Stomach (tissue), 4 donors: ENCODE results near the gene DNASE1L3.

Experiments used
- EP300 ChIP-seq: sonication (generic); formaldehyde crosslinking; IDR thresholded peaks from one replicate; pipeline ENCODE4 v1.6.1; 2017; ENCODE audit warnings: antibody characterized with exemption
- POLR2A ChIP-seq, 4 donors: fragments of 450-650 bp; IDR thresholded peaks; one replicate each; pipeline ENCODE4 v1.6.1; 2016; ENCODE audit warnings: antibody characterized with exemption in 4 of 4, control low read depth in 2 of 4, mild to moderate bottlenecking in 1 of 4, moderate library complexity in 1 of 4
- POLR2AphosphoS5 ChIP-seq, 3 donors: sonication (generic); formaldehyde crosslinking; IDR thresholded peaks; one replicate each; pipeline ENCODE4 v1.6.1; 2016; ENCODE audit warnings: antibody characterized with exemption in 3 of 3
- TF ChIP-seq, protein P1 (sequence below), 7 experiments: fragments of 450-650 bp in 4 of 7; fragments of 200-600 bp in 3 of 7; sonication (generic) in 3 of 7; IDR thresholded peaks; one replicate each; pipeline ENCODE4 v1.5.1; 2016 to 2019; ENCODE audit warnings: antibody characterized with exemption in 7 of 7, control low read depth in 2 of 7, mild to moderate bottlenecking in 1 of 7

DNA sequence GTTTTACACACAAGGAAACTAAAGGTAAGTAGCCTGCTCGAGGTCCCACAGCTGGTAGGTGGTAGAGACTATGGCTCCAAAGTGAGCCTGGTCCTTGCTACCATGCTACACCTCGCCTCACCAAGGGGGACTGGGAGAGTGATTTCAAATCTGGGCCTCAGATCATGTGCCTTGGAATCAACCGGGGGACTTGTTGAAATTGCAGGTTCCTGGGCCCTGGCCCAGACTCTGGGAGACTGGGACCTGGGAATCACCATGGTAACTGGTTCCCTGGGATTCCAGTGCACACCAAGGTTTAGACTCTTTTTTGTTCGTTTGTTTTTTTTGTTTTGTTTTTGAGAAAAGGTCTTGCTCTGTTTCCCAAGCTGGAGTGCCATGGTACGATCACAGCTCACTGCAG lies 21.1 kb downstream of the DNASE1L3 start:
- TF ChIP-seq, protein P1, sequence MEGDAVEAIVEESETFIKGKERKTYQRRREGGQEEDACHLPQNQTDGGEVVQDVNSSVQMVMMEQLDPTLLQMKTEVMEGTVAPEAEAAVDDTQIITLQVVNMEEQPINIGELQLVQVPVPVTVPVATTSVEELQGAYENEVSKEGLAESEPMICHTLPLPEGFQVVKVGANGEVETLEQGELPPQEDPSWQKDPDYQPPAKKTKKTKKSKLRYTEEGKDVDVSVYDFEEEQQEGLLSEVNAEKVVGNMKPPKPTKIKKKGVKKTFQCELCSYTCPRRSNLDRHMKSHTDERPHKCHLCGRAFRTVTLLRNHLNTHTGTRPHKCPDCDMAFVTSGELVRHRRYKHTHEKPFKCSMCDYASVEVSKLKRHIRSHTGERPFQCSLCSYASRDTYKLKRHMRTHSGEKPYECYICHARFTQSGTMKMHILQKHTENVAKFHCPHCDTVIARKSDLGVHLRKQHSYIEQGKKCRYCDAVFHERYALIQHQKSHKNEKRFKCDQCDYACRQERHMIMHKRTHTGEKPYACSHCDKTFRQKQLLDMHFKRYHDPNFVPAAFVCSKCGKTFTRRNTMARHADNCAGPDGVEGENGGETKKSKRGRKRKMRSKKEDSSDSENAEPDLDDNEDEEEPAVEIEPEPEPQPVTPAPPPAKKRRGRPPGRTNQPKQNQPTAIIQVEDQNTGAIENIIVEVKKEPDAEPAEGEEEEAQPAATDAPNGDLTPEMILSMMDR (IDR thresholded peaks at IDR 0.05), result no peak
- TF ChIP-seq POLR2AphosphoS5 (IDR thresholded peaks at IDR 0.05) (no peak), POLR2A (IDR thresholded peaks at IDR 0.05) (no peak), EP300 (no peak)
